Vagina (tissue), 2 donors: ENCODE results near the gene SIVA1.

ENCODE experiments used
- CTCF ChIP-seq, 3 experiments: fragments of 450-650 bp in 2 of 3; fragments of 200-600 bp in 1 of 3; sonication (generic) in 1 of 3; IDR thresholded peaks; one replicate each; pipeline ENCODE4 v1.5.1; 2017 to 2019; ENCODE audit warnings: antibody characterized with exemption in 3 of 3, mild to moderate bottlenecking in 2 of 3, moderate library complexity in 2 of 3
- POLR2AphosphoS5 ChIP-seq, 2 donors: sonication (generic); formaldehyde crosslinking; IDR thresholded peaks; one replicate each; pipeline ENCODE4 v1.9.0; 2017; ENCODE audit warnings: antibody characterized with exemption in 2 of 2, mild to moderate bottlenecking in 2 of 2, low read depth in 1 of 2; ENCODE audit not compliant: insufficient read depth in 1 of 2

GRCh38 chr14:104749111-104749649 is 3.8 kb upstream of the SIVA1 start:
- TF ChIP-seq CTCF (IDR thresholded peaks at IDR 0.05) (no peak), POLR2AphosphoS5 (IDR thresholded peaks at IDR 0.05; ENCODE audit: insufficient read depth in 1 of 2, low read depth in 1 of 2) (no peak)
